OCI-LY3 (cell line): ENCODE measurements around the gene KCNIP4.

Experiments
- H2AFZ ChIP-seq: fragments of 200-600, 300-600 bp; shearing (Covaris generic); 2 replicates; pipeline ENCODE4 v1.6.0; 2014; ENCODE audit warnings: antibody characterized with exemption, low read depth, low read length
- H3K27ac ChIP-seq: fragments of 200-600, 300-600 bp; sonication (generic); 2 replicates; pipeline ENCODE4 v1.5.1; 2014; ENCODE audit warnings: mild to moderate bottlenecking, low read length, moderate library complexity, mixed read lengths
- H3K27me3 ChIP-seq: fragments of 200-600, 300-600 bp; sonication (generic); 2 replicates; pipeline ENCODE4 v1.6.1; 2014; ENCODE audit warnings: low read depth, low read length, mixed read lengths
- H3K36me3 ChIP-seq: fragments of 200-600, 300-600 bp; sonication (generic); replicated peaks from 2 replicates; pipeline ENCODE3; 2014; ENCODE audit warnings: low read depth, low read length, mixed read lengths
- H3K4me1 ChIP-seq: fragments of 300-600, 200-600 bp; sonication (generic); 2 replicates; pipeline ENCODE4 v1.6.1; 2014; ENCODE audit warnings: low read length, mixed read lengths
- H3K4me2 ChIP-seq: fragments of 200-600, 300-600 bp; sonication (generic); 2 replicates; pipeline ENCODE4 v1.6.1; 2014; ENCODE audit warnings: low read length, mixed read lengths
- H3K4me3 ChIP-seq: fragments of 300-600, 200-600 bp; sonication (generic); 2 replicates; pipeline ENCODE4 v1.5.1; 2014; ENCODE audit warnings: antibody characterized with exemption, mild to moderate bottlenecking, low read length, moderate library complexity
- H3K79me2 ChIP-seq: fragments of 300-600, 200-600 bp; shearing (Covaris generic); 2 replicates; pipeline ENCODE4 v1.6.1; 2014; ENCODE audit warnings: mild to moderate bottlenecking, low read length, mixed read lengths
- H3K9ac ChIP-seq: fragments of 300-600, 200-600 bp; shearing (Covaris generic); 2 replicates; pipeline ENCODE4 v1.6.0; 2014; ENCODE audit warnings: mild to moderate bottlenecking, low read length, moderate library complexity
- H3K9me3 ChIP-seq: fragments of 200-600, 300-600 bp; shearing (Covaris generic); 2 replicates; pipeline ENCODE4 v1.6.1; 2014; ENCODE audit warnings: low read length, mixed read lengths; ENCODE audit not compliant: insufficient read depth
- H4K20me1 ChIP-seq: fragments of 200-600, 300-600 bp; sonication (generic); 2 replicates; pipeline ENCODE4 v1.6.1; 2016; ENCODE audit warnings: low read length, mixed read lengths; ENCODE audit not compliant: insufficient read depth
- EZH2phosphoT487 ChIP-seq: fragments of 200-600 bp; shearing (Covaris generic); IDR thresholded peaks from 2 replicates; pipeline ENCODE4 v1.6.1; 2018; ENCODE audit warnings: antibody characterized with exemption, mixed run types, low read depth
- TF ChIP-seq, protein P1 (sequence below): fragments of 200-600, 300-600 bp; sonication (generic); IDR thresholded peaks from 2 replicates; pipeline ENCODE4 v1.5.1; 2014; ENCODE audit warnings: antibody characterized with exemption, low read length, low read depth

KCNIP4 gene

DNA sequence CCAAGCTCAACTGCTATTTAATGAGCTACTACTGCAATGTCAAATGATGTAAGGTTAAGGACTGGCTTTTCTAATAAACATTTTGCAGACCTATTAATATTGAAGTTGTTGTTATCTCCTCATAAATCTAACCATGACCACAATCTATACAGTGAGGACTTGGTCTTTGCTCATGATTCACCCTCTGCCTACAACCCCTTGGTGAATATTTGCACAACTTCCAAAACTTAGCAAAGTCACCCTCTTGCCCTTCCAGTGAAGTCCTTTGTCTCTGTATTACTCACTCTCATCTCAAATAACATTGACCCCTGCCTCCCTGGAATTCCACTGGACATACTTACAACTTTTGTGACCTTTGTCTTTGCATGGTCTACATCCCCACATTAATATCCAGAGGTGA, 204.5 kb downstream of the KCNIP4 start:
- Histone ChIP-seq H3K9ac (no peak overlapping the region), H3K9me3 (no peaks in the 10 kb centered on the region), H4K20me1 (no peaks in the 10 kb centered on the region), H3K27me3 (no peaks in the 10 kb centered on the region), H3K4me3 (no peak overlapping the region), H3K27ac (no peak overlapping the region), H2AFZ (no peak overlapping the region), H3K4me2 (no peak overlapping the region), H3K4me1 (no peaks in the 10 kb centered on the region), H3K79me2 (no peaks in the 10 kb centered on the region), H3K36me3 (no peaks in the 10 kb centered on the region)
- TF ChIP-seq, protein P1, sequence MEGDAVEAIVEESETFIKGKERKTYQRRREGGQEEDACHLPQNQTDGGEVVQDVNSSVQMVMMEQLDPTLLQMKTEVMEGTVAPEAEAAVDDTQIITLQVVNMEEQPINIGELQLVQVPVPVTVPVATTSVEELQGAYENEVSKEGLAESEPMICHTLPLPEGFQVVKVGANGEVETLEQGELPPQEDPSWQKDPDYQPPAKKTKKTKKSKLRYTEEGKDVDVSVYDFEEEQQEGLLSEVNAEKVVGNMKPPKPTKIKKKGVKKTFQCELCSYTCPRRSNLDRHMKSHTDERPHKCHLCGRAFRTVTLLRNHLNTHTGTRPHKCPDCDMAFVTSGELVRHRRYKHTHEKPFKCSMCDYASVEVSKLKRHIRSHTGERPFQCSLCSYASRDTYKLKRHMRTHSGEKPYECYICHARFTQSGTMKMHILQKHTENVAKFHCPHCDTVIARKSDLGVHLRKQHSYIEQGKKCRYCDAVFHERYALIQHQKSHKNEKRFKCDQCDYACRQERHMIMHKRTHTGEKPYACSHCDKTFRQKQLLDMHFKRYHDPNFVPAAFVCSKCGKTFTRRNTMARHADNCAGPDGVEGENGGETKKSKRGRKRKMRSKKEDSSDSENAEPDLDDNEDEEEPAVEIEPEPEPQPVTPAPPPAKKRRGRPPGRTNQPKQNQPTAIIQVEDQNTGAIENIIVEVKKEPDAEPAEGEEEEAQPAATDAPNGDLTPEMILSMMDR = no peak
- no peak for TF ChIP-seq EZH2phosphoT487

DNA sequence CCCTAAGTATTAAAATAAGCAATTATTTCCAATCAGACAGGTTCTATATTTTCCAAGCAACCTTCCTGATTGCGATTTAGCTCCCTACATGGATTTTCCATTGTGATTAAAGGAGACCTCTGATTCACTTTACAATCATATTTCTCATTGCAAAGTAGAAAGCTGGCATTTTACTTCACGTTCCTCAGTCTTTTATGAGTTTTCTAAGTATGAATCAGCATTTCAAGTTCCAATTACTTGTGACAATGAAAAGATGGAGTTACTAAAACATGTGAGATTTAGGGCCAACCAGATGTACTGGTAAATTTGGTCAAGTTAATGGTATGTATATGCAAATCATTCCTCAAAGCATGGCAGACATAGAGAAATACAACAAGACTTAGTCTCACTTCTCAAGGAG, 206.2 kb downstream of the KCNIP4 start:
- no peak overlapping the region for H3K4me3 ChIP-seq
- no peaks in the 10 kb centered on the region for H4K20me1 ChIP-seq
- no peaks in the 10 kb centered on the region for H3K9me3 ChIP-seq
- no peaks in the 10 kb centered on the region for H3K79me2 ChIP-seq
- no peak overlapping the region for H3K9ac ChIP-seq
- H3K36me3 ChIP-seq = no peaks in the 10 kb centered on the region
- no peak overlapping the region for H3K27ac ChIP-seq
- no peaks in the 10 kb centered on the region for H3K27me3 ChIP-seq
- H3K4me2 ChIP-seq = no peak overlapping the region
- H2AFZ ChIP-seq = no peak overlapping the region
- no peak for TF ChIP-seq EZH2phosphoT487
- TF ChIP-seq, protein P1 = no peak
- no peaks in the 10 kb centered on the region for H3K4me1 ChIP-seq

DNA sequence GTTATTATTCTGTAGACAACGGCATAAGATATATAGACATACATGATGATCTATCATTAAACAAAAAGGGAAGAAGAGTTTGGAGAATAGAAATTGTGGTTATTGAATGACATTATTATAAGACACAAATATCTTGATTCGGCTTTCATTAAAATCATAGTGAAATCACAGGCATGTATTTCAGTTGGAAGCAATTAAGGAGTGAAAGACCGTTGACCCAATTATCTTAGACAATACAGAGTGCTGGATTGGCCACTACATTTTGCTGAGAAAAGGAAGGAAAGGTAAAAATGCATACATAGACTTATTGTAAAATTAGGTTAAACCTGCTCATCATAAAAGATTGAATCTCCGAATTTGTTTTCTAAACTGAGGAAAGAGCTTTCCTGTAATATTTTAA, 209.8 kb downstream of the KCNIP4 start:
- H3K27me3 ChIP-seq = no peaks in the 10 kb centered on the region
- no peak overlapping the region for H3K4me2 ChIP-seq
- no peak for TF ChIP-seq EZH2phosphoT487
- TF ChIP-seq, protein P1 = no peak
- H3K9me3 ChIP-seq = no peaks in the 10 kb centered on the region
- no peaks in the 10 kb centered on the region for H3K36me3 ChIP-seq
- H3K27ac ChIP-seq = no peak overlapping the region
- no peaks in the 10 kb centered on the region for H3K4me1 ChIP-seq
- H3K9ac ChIP-seq = no peak overlapping the region
- H3K4me3 ChIP-seq = no peak overlapping the region
- H4K20me1 ChIP-seq = no peaks in the 10 kb centered on the region
- no peak overlapping the region for H2AFZ ChIP-seq
- no peaks in the 10 kb centered on the region for H3K79me2 ChIP-seq

DNA sequence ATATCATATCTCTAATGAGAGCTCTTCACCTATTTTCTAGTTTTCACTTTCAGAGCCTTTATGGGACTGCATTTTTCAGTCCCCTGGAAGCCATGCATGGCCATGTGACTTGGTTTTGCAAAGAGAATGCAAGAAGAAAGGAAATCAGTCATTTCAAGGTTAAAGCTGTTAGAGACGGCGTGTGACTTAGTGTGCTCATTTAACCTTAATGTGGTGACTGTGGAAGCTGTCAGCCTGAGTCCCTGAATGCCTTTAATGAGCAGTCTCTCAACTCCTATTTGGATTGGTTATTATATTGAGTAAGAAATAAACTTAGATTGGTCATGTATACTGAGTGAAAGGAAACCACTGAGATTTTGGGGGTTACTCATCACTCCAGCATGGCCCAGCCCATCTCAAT, 212.7 kb downstream of the KCNIP4 start:
- Histone ChIP-seq H4K20me1 (no peaks in the 10 kb centered on the region), H3K9ac (no peak overlapping the region), H3K9me3 (no peaks in the 10 kb centered on the region), H2AFZ (no peak overlapping the region), H3K27me3 (no peaks in the 10 kb centered on the region), H3K36me3 (no peaks in the 10 kb centered on the region), H3K4me2 (no peak overlapping the region), H3K27ac (no peak overlapping the region), H3K4me3 (no peak overlapping the region), H3K79me2 (no peaks in the 10 kb centered on the region), H3K4me1 (no peaks in the 10 kb centered on the region)
- TF ChIP-seq, protein P1 = no peak
- no peak for TF ChIP-seq EZH2phosphoT487
